Astrocyte of the cerebellum (primary cell): ENCODE data around the gene MS4A14.

Experiments used
- DNase-seq: peaks from one replicate; pipeline ENCODE4 v3.0.0-alpha.2; 2011; ENCODE audit warnings: low read depth
- H3K4me3 ChIP-seq: 2 replicates; pipeline ENCODE4 v1.5.1; 2011; ENCODE audit warnings: mild to moderate bottlenecking, low read depth, low read length, moderate library complexity
- in situ Hi-C: cut with HindIII; loops from 2 replicates; pipeline ENCODE4 v1.10.0; 2017; ENCODE audit warnings: low sequenced_read_pairs
- TF ChIP-seq, protein P1 (sequence below): IDR thresholded peaks from 2 replicates; pipeline ENCODE4 v1.5.1; 2012; ENCODE audit warnings: low read length, low read depth, moderate library complexity, mild to moderate bottlenecking; ENCODE audit errors: missing control alignments

Gene MS4A14

DNA sequence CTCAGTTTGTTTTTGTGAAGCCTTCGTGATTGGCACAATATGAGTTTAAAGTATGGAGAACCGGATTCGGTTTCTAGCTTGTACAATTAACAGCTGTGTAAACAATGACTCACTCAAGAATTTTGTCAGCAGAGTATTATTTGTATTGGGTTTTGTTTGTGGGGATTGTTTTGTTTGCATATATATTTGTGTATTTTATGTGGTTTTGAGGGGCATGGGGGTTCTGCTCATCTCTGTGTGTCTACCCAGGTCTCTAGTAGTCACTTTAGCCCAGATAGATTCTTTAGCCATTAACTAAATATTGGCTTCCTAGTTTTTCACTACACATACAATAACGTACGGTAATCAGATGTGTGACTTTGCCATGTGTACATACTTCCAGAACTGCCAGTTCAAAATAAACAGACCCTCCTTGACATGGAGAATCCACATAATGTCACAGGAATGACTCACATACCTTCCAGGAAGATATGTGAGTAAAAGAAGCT lies 25.4 kb upstream of the MS4A14 start:
- TF ChIP-seq, protein P1, sequence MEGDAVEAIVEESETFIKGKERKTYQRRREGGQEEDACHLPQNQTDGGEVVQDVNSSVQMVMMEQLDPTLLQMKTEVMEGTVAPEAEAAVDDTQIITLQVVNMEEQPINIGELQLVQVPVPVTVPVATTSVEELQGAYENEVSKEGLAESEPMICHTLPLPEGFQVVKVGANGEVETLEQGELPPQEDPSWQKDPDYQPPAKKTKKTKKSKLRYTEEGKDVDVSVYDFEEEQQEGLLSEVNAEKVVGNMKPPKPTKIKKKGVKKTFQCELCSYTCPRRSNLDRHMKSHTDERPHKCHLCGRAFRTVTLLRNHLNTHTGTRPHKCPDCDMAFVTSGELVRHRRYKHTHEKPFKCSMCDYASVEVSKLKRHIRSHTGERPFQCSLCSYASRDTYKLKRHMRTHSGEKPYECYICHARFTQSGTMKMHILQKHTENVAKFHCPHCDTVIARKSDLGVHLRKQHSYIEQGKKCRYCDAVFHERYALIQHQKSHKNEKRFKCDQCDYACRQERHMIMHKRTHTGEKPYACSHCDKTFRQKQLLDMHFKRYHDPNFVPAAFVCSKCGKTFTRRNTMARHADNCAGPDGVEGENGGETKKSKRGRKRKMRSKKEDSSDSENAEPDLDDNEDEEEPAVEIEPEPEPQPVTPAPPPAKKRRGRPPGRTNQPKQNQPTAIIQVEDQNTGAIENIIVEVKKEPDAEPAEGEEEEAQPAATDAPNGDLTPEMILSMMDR: no peak

DNA sequence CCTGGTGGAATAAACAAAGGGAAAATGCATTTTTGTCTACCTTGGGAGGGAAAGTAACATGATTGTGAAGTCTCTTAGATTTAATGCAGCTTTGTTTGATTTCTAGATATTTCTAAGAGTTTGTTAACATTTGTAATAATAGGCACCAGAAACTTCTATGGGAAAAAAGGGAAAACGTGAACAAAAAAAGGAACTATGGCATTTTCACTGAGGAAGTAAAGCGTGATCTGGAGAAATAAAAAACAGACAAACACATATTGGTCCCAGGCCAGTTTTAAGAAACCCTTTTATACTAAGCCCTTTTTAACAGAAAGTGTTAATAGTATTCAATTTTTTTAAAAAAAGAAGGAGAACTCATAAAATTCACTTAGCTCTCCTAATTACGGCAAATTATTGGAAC lies 24.9 kb upstream of the MS4A14 start:
- TF ChIP-seq, protein P1: no peak
- DNase-seq: no peak
- no peak overlapping the region for H3K4me3 ChIP-seq
- in situ Hi-C loops: no loop called here

More for the DNA sequence above, 25.4 kb upstream of the MS4A14 start:
- no peak overlapping the region for H3K4me3 ChIP-seq
- DNase-seq: no peak
- in situ Hi-C loops: no loop called here

DNA sequence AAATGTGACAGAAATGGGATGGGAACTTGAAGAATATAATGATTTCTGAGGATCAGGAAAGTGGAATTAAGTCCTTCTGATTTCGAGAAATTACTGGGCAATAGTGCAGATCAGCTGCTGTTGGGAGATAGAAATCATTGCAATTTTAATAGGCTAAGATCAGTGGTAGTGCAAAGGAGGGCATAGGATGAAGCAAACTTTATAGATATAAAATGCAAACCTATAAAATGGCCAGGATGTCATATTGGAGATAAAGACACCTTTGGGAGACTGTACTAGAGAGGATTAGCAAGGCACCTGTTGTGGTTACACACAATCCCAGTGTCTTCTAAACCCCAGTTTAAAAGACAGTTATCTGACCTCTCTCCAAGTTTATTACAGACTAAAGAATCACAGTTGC lies 24.4 kb upstream of the MS4A14 start:
- in situ Hi-C loops: no loop called here
- TF ChIP-seq, protein P1: no peak
- DNase-seq: no peak
- no peak overlapping the region for H3K4me3 ChIP-seq

DNA sequence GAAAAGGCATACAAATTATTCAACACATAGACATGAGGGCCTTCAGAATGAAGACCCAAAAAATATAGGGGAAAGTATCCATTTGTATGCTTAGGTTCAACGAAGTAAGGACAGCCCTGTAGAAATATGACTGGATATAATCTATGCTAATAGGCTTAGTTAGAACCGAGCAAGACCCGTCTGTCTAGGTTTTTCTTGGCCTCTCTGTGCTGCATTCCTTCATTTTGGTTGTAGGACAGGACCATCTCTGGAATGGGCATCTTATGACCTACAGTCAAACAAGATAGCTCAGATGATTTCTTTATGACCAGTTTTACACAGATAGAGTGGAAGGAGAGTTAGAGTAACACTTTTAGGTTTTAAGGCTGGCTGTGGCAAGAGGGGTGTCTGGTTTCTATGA lies 23.5 kb upstream of the MS4A14 start:
- TF ChIP-seq, protein P1: no peak
- no peak for DNase-seq
- H3K4me3 ChIP-seq: no peak overlapping the region
- in situ Hi-C loops: no loop called here

DNA sequence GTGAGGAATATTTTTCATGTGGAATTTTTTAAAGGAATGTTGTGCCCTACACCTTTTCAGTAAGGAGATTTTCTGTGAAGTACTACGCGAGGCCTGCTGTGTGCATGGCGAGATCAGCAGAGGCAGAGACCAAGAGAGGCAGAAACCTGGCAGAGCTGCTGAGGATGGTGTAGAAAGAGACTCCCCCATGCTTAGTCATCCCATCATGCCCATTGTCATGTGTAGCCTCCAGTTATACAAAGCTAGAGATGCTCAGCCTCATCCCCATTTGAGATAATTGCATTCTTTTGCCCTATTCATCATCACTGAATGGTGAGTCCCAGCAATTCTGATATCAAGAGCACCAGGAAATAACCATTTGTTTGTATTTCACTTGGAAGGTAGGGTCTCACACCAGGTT lies 20.9 kb upstream of the MS4A14 start:
- in situ Hi-C loops: no loop called here
- H3K4me3 ChIP-seq: no peak overlapping the region
- no peak for DNase-seq
- TF ChIP-seq, protein P1: no peak

DNA sequence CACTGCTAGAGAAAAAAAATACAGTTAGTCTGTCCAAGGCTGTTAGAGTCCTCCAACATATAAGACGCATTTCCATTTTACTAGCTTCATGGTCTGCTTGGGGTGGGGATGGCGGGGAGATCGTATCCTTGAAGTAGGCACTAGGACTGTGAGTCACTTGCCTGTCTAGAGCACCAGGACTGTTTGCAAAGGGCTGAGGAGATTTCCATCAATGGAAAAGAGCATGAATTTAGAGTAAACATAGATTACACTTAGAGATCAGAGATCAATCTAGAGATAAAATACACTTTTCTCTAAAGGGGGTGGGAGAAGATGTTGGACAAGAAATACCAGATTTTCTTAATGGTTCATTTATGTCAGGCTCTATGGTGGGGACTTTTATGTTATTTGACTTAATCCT lies 19.7 kb upstream of the MS4A14 start:
- in situ Hi-C loops: no loop called here
- TF ChIP-seq, protein P1: no peak

More for the DNA sequence above, 19.7 kb upstream of the MS4A14 start:
- no peak overlapping the region for H3K4me3 ChIP-seq
- DNase-seq: no peak
